Right cardiac atrium (tissue), 5 donors: ENCODE results near the gene PIM3. TPM values are rescaled to one million over a fixed set of nuclear protein-coding genes. Genes with fewer than 3 reads are reported as not detected.
"Not testable (repeated sequence)": the region's sequence is repeated elsewhere in the genome, so short reads cannot be mapped to it uniquely, and the experiment has no call there.

ENCODE experiments used
- ATAC-seq, 2 donors: fragments of 200-7000 bp; cut with Tn5 transposase; one replicate each; pipeline versions ENCODE4 v1.8.0 to v1.9.1; 2020; ENCODE audit warnings: moderate library complexity in 2 of 2, mild to moderate bottlenecking in 1 of 2
- DNase-seq, 3 donors: peaks; one replicate each; pipeline ENCODE4 v3.0.0-alpha.2; 2020
- H3K27ac ChIP-seq: one replicate; pipeline ENCODE4 v1.5.1; 2013; ENCODE audit warnings: mild to moderate bottlenecking, low read length, control low read depth, moderate library complexity
- H3K27me3 ChIP-seq: one replicate; pipeline ENCODE4 v1.6.1; 2013; ENCODE audit not compliant: control insufficient read depth, insufficient read depth
- H3K4me1 ChIP-seq: one replicate; pipeline ENCODE4 v1.6.1; 2013; ENCODE audit warnings: low read length; ENCODE audit not compliant: control insufficient read depth, insufficient read depth
- H3K4me3 ChIP-seq: one replicate; pipeline ENCODE4 v1.5.1; 2013; ENCODE audit warnings: low read length, control low read depth
- H3K9me3 ChIP-seq: one replicate; pipeline ENCODE4 v1.6.1; 2013; ENCODE audit warnings: low read length; ENCODE audit not compliant: control insufficient read depth
- WGBS: extraction: QIAGEN DNeasy Blood & Tissue Kit; methylation state at CpG from one replicate; pipeline ENCODE4 v1.1.7; 2013; 5-methylcytosine and 5-hydroxymethylcytosine counted together
- intact Hi-C, 4 donors: fragments of 100-400 bp; cut with DNase I; formaldehyde crosslinking; loops; one replicate each; pipeline versions ENCODE4 v1.11.0 to v1.14.0; 2022 to 2023
- polyA plus RNA-seq: library from polyadenylated mRNA; stranded (reverse); fragments of 200-250 nt; gene quantifications from one replicate; pipeline ENCODE4 v1.2.3, GENCODE V29; 2013
- total RNA-seq, 4 donors: library from RNA; stranded (reverse); fragmentation: NEBNext Ultra II Directional; extraction: Animal tissue kit (Norgen Biotek cat#: 25700); gene quantifications; one replicate each; pipeline ENCODE4 v1.2.1, GENCODE V29; 2021
- donor health status: healthy with polysubstance abuse.
- donor health status: DM: no; HTN: yes; CAD: no.
- donor health status: DM: no; HTN: no; CAD: no.
- donor health status: DM: no; HTN: yes; CAD: no; lungs with severe emphysema.
- donor health status: DM: yes; HTN: yes; CAD: no.

Gene PIM3
- total and polyA plus RNA-seq, 5 donors = 39.0 to 55.8 (median 48.2) TPM

- Histone ChIP-seq H3K27ac (no peak overlapping the region), H3K27me3 (no peaks in the 10 kb centered on the region), H3K9me3 (no peaks in the 10 kb centered on the region), H3K4me3 (no peak overlapping the region), H3K4me1 (no peaks in the 10 kb centered on the region)
- ATAC-seq (no peak), DNase-seq (no peak)
- intact Hi-C loops = no loop called here
- WGBS = 96% methylated on average over 13 of the region's 13 CpGs
Observed at GRCh38 chr22:49944399-49944891, 16.1 kb upstream of the PIM3 start.

GRCh38 chr22:49945042-49945794 lies 15.4 kb upstream of the PIM3 start:
- H3K9me3 ChIP-seq, H3K27ac ChIP-seq, ATAC-seq, H3K27me3 ChIP-seq, intact Hi-C loops, DNase-seq, H3K4me1 ChIP-seq, H3K4me3 ChIP-seq: not testable (repeated sequence)
- 90% methylated on average over 17 of the region's 17 CpGs for whole genome bisulfite sequencing

GRCh38 chr22:49946612-49947295 lies 13.8 kb upstream of the PIM3 start:
- Histone ChIP-seq H3K27me3 (no peaks in the 10 kb centered on the region), H3K4me3 (no peak overlapping the region), H3K9me3 (no peaks in the 10 kb centered on the region), H3K27ac (no peak overlapping the region), H3K4me1 (no peaks in the 10 kb centered on the region)
- DNase-seq = no peak
- WGBS = 88% methylated on average over 17 of the region's 17 CpGs
- ATAC-seq = no peak
- intact Hi-C loops = no loop called here

- ATAC-seq = no peak
- 80% methylated on average over 6 of the region's 6 CpGs for WGBS
- intact Hi-C loops = no loop called here
- no peak for DNase-seq
- Histone ChIP-seq H3K4me3 (no peak overlapping the region), H3K9me3 (no peaks in the 10 kb centered on the region), H3K27me3 (no peaks in the 10 kb centered on the region), H3K27ac (no peak overlapping the region), H3K4me1 (no peaks in the 10 kb centered on the region)
Observed at GRCh38 chr22:49947296-49947622, 13.3 kb upstream of the PIM3 start.

GRCh38 chr22:49948116-49948957 lies 12.2 kb upstream of the PIM3 start:
- 90% methylated on average over 23 of the region's 23 CpGs for WGBS
- Histone ChIP-seq H3K27ac (no peak overlapping the region), H3K4me1 (peaks cover 3% of the 10 kb centered on the region), H3K27me3 (no peaks in the 10 kb centered on the region), H3K9me3 (no peaks in the 10 kb centered on the region), H3K4me3 (no peak overlapping the region)
- DNase-seq (no peak), ATAC-seq (no peak)
- intact Hi-C loops = no loop called here

GRCh38 chr22:49948958-49949913 lies 11.3 kb upstream of the PIM3 start:
- H3K4me3 ChIP-seq = no peak overlapping the region
- WGBS = 88% methylated on average over 42 of the region's 42 CpGs
- no peak overlapping the region for H3K27ac ChIP-seq
- no peaks in the 10 kb centered on the region for H3K9me3 ChIP-seq
- peak in 1 of 2 donors; percentile 8 for ATAC-seq
- H3K27me3 ChIP-seq = no peaks in the 10 kb centered on the region
- peaks cover 10% of the 10 kb centered on the region for H3K4me1 ChIP-seq
- intact Hi-C loops = no loop called here
- DNase-seq = no peak

GRCh38 chr22:49949914-49950292 lies 10.7 kb upstream of the PIM3 start:
- intact Hi-C loops = no loop called here
- WGBS = 95% methylated on average over 11 of the region's 11 CpGs
- no peak overlapping the region for H3K27ac ChIP-seq
- H3K27me3 ChIP-seq = no peaks in the 10 kb centered on the region
- H3K9me3 ChIP-seq = no peaks in the 10 kb centered on the region
- no peak for ATAC-seq
- no peak overlapping the region for H3K4me3 ChIP-seq
- DNase-seq = no peak
- H3K4me1 ChIP-seq = peaks cover 11% of the 10 kb centered on the region

- DNase-seq = no peak
- intact Hi-C loops = no loop called here
- H3K4me3 ChIP-seq = no peak overlapping the region
- no peak for ATAC-seq
- 92% methylated on average over 18 of the region's 18 CpGs for WGBS
- no peak overlapping the region for H3K27ac ChIP-seq
- H3K4me1 ChIP-seq = peaks cover 11% of the 10 kb centered on the region
- no peaks in the 10 kb centered on the region for H3K9me3 ChIP-seq
- no peaks in the 10 kb centered on the region for H3K27me3 ChIP-seq
Observed at GRCh38 chr22:49950396-49950994, 10.1 kb upstream of the PIM3 start.

GRCh38 chr22:49951000-49951677 lies 9.4 kb upstream of the PIM3 start:
- H3K27ac ChIP-seq = no peak overlapping the region
- no peak for ATAC-seq
- H3K27me3 ChIP-seq = no peaks in the 10 kb centered on the region
- no peak for DNase-seq
- no peaks in the 10 kb centered on the region for H3K9me3 ChIP-seq
- no peak overlapping the region for H3K4me3 ChIP-seq
- peaks cover 11% of the 10 kb centered on the region for H3K4me1 ChIP-seq
- 86% methylated on average over 28 of the region's 28 CpGs for WGBS
- intact Hi-C loops = no loop called here

- no peaks in the 10 kb centered on the region for H3K27me3 ChIP-seq
- H3K4me1 ChIP-seq = peaks cover 11% of the 10 kb centered on the region
- no peak overlapping the region for H3K27ac ChIP-seq
- intact Hi-C loops = no loop called here
- peak in 1 of 3 donors; percentile 46 for DNase-seq
- ATAC-seq = no peak
- no peaks in the 10 kb centered on the region for H3K9me3 ChIP-seq
- 95% methylated on average over 4 of the region's 4 CpGs for WGBS
- no peak overlapping the region for H3K4me3 ChIP-seq
Observed at GRCh38 chr22:49951678-49951985, 8.9 kb upstream of the PIM3 start.
